Stimulated activated CD4-positive, alpha-beta T cell treated with anti-CD3 and anti-CD28 coated beads, Interleukin-2, amount 100 ng/mL, for 4 hours (primary cell): ENCODE results near the gene HOOK2.
A peak's percentile ranks its signal among the peaks of the same experiment; 100 is the strongest.

Experiments
- DNase-seq: peaks from one replicate; pipeline ENCODE4 v3.0.0-alpha.2; 2020; ENCODE audit warnings: low read depth

The HOOK2 gene

DNA sequence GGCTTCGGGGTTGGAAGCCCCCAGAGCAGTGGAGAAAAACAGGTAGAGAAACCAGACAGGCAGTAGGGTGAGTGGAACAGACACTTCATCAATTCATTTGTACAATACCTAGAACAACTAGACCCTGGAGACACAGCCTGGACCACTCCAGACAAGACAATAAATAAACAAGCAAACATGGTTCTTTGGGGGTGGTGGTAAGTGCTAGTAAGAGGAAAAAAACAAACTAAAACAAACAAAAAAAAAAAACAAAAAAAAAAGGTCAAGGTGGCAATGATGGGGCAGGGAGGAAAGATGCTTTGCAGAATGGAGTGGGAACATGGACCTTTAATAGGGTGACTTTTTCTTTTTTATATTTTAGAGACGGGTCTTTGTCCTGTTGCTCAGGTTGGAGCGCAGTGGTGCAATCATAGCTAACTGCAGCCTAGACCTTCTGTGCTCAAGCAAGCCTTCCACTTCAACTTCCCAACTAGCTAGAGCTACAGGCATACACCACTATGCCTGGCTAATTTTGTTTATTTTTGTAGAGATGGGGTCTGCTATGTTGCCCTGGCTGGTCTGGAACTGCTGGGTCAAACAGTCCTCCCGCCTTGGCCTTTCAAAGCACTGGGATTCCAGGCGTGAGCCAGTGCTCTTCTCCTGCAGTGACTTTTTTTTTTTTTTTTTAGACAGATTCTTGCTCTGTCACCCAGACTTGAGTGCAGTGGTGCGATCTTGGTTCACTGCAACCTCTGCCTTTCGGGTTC lies 19.0 kb upstream of the HOOK2 start:
- no peak for DNase-seq

DNA sequence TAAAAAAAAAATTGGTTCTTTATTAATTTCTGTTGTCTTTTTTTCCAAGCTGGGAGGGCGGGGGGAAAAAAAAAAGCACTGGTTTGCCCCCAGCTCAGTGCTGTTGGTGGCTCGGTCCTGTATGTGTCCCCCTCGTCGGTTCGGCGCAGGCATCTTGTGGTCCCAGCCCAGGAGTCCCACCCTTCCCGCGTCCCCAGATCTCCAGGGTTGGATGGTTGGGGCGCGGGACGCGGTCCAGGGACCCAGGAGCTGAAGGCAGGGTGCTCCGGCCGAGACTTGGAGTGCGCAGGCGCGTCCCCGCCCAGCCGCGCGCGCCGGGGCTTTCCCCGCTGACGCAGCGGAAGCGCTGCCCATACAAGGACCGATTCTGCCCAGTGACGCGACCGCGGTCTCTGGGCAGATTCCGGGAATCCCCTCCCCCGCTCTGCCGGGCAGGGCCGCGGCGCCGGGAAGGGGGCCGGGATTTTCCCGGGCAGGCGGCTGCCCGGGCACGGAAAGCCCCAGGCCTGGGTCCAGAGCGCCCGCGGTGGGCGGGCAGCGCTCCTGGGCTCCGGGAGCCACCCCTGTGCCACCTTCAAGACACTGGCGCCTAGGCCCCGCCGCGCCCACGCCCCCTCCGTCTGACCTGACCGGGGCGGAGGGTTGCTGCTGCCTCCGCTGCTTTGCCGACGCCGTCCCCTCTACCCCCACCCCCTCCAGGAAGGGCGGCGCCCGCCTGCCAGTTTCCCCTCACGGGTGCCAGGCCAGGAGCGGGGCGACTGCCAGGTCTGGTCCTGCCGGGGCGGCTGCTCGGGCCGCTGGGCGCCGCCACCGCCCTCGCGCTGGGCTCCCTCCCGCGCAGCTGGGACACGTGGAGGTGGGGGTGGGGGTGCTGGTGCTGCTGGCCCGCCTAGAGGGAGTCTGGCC lies 18.2 kb upstream of the HOOK2 start:
- peak; percentile 93 for DNase-seq

DNA sequence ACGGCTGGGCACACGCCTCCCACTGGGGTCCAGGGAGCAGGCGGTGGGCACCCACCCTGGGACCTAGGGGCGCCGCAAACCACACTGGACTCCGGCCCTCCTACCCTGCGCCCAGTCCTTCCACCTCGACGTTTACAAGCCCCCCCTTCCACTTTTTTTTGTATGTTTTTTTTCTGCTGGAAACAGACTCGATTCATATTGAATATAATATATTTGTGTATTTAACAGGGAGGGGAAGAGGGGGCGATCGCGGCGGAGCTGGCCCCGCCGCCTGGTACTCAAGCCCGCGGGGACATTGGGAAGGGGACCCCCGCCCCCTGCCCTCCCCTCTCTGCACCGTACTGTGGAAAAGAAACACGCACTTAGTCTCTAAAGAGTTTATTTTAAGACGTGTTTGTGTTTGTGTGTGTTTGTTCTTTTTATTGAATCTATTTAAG lies 17.5 kb upstream of the HOOK2 start:
- DNase-seq: no peak

DNA sequence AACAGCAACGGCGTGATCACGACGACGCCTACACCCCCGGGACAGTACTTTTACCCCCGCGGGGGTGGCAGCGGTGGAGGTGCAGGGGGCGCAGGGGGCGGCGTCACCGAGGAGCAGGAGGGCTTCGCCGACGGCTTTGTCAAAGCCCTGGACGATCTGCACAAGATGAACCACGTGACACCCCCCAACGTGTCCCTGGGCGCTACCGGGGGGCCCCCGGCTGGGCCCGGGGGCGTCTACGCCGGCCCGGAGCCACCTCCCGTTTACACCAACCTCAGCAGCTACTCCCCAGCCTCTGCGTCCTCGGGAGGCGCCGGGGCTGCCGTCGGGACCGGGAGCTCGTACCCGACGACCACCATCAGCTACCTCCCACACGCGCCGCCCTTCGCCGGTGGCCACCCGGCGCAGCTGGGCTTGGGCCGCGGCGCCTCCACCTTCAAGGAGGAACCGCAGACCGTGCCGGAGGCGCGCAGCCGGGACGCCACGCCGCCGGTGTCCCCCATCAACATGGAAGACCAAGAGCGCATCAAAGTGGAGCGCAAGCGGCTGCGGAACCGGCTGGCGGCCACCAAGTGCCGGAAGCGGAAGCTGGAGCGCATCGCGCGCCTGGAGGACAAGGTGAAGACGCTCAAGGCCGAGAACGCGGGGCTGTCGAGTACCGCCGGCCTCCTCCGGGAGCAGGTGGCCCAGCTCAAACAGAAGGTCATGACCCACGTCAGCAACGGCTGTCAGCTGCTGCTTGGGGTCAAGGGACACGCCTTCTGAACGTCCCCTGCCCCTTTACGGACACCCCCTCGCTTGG lies 16.9 kb upstream of the HOOK2 start:
- peak; percentile 80 for DNase-seq

DNA sequence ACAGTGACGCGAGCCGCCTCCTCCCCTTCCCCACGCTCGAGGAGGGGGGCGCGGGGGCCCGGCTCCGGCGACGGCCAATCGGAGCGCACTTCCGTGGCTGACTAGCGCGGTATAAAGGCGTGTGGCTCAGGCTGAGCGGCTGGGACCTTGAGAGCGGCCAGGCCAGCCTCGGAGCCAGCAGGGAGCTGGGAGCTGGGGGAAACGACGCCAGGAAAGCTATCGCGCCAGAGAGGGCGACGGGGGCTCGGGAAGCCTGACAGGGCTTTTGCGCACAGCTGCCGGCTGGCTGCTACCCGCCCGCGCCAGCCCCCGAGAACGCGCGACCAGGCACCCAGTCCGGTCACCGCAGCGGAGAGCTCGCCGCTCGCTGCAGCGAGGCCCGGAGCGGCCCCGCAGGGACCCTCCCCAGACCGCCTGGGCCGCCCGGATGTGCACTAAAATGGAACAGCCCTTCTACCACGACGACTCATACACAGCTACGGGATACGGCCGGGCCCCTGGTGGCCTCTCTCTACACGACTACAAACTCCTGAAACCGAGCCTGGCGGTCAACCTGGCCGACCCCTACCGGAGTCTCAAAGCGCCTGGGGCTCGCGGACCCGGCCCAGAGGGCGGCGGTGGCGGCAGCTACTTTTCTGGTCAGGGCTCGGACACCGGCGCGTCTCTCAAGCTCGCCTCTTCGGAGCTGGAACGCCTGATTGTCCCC lies 16.1 kb upstream of the HOOK2 start, which contains the start of gene JUNB:
JUNB (plus strand) TSS at position 142 of the 706 bp plus-strand sequence; CDS start at position 428, 286 bp downstream.
- DNase-seq: peak; percentile 97

DNA sequence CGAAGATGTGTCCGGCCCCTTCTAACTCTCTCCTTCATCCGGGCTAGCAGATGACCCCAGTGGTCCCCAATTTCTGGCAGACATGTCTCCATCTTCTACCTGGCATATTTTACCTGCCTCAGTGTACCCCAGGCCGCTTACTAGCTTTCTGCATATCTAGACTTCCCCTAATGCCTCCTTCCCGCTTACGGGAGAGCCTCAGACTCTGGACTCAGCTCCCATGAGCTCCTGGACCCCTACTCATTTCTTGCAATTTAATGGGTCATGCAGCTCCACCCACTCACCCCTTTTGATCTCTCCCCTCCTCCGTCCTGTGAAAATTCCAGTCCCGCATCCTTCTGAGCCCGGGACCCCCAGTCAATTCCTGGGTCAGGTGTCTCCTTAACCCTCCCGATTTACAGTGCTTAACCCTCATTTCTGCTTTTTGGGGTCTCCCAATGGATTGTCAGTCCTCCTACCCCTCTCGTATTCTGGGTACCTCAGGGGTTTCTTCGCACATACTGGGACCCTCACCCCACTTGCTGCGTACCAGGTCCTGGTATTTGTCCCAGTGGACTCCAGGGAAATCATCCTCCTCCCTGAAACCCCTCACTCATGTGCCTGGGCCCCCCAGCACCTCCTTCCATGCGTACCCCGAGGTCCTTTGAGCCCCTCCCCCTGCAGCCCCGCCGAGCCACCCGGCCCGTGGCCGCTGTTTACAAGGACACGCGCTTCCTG lies 15.4 kb upstream of the HOOK2 start:
- DNase-seq: no peak

DNA sequence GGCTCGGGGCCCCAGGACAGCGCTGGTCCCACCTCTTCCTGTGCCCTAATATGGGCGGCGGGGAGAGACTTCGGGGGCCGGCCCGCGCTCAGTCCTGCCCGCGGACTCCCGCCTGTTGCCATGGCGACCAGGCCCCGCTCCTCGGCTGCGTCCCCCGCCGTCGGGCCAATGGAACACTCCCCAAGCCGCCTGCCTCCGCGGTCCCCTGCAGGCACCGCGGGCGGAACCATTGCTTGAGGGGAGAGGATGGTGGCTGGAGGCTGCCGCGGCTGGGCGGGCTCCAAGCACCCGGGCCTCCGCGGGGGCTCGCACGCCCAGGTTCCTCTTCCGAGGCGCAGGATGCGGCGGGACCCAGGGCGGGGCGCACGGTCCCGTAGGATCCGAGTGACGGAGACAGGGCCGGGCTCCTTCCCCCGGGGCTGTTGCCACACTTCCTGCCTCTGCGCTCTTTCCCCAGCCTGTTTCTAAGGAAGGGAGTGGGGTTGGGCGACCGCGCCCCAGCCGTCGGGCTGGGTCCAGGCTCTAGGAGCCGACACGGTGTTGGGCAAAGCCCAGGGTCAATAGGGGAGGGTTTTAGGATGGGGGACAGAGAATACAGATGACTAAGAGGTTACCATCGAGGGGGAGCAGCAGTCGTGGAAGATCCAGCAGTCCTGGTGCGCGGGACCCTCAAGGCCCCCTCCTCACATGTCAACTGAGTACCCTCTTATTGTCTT lies 14.7 kb upstream of the HOOK2 start:
- DNase-seq: peak; percentile 75

DNA sequence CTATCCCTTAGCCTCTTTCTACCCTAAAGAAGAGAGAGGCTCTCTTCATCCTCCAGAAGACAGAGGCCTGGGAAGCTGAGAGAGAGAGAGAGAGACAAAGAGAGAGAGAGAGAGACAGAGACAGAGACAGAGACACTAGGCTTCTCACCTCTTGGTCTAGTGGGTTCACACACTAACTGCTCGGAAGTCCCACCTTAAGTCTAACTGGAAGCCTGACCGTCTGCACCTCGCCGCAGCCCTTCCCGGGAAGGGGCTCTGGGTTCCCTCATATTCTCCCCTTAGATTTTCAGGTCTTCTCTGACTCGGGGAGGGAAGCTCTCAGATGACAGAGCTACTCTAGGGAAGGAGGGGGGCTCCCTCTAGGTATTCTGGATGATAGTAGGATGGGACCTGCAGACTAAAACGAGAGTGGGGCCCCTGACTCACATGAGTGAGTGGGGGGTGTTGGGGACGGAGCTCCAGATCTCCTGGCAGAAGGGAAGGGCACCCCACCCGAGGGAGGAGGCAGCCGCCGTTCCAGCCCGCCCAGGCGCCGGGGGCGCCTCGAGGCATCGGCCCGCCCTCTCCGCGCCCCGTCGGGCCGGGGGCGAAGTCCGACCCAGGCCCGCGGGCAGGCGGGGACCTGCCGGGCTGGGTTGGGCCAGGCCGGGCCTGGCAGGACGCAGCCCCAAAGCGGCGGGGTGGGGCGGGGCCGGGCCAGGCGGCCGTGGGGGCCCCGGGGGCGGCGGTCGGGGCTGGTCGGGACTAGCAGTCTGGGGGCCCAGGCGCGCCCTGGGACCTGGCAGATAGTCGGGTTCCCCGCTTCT lies 13.9 kb upstream of the HOOK2 start:
- DNase-seq: no peak

DNA sequence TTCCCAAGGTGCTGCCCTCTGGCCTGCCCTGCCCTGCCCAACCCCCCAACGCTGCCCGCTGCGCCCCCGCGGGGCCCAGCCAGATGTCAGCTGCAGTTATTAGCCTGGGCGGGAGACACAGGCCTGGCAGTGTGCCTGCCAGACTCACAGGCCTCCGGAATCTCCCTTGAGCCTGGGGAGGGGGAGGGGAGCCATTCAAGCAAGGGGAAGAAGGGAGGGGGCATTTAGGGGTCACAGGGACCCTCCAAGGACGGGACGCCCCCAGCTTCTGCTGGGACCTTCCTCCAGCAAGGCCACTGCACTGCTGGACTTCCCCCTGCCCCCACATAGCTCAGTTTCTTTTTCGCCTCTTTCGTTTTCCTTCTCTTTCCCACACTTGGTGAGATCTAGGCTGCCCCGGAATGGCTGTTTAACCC lies 13.3 kb upstream of the HOOK2 start:
- no peak for DNase-seq

DNA sequence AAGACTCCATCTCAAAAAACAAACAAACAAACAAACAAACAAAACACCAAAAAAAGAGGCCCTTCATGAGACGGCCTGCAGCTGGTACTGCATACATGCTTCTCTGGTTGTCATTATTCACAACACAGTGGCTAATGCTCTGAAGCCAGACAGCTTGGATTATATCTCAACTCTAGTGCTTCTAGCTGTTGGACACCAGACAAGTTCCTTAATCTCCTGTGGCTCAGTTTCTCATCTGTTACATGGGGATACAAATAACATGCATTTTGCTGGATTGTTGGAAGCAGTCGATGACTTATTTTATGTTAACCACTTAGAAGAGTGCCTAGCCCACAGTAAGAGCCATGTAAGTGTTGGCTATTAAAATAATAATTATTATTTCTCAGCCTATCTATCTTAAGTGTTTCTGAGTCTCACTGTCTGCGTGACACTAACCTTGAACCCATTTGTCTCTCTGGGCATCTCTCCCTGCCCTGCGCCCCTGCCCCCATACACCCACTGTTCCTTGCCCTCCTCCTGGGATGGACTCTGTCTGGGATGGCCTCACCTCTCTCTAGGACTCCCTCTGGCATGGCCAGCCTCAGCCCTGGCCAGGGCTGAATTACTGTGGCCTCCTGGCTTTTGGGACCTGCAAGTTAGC lies 12.8 kb upstream of the HOOK2 start:
- no peak for DNase-seq

DNA sequence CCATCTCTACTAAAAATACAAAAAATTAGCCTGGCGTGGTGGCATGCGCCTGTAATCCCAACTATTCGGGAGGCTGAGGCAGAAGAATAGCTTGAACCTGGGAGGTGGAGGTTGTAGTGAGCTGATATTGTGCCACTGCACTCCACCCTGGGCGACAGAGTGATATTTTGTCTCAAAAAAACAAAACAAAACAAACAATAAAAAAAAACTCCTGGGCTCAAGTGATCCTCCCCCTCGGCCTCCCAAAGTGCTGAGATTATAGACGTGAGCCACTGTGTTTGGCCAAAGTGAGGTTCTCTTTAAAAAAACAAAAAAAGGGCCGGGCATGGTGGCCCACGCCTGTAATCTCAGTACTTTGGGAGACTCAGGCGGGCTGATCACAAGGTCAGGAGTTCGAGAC lies 12.1 kb upstream of the HOOK2 start:
- no peak for DNase-seq

DNA sequence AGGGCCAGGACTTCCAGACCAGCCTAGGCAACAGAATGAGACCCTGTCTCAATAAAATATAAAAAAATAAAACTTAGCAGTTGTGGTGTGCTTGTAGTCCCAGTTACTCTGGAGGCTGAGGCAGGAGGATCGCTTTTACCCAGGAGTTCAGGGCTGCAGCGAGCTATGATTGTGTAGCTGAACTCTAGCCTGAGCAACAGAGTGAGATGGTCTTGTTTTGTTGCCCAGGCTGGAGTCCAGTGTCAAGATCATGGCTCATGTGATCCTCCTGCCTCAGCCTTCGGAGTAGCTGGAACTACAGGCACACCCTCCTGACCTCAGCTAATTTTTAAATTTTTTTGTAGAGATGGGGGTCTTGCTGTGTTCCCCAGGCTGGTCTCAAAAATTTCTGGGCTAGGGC lies 11.6 kb upstream of the HOOK2 start:
- no peak for DNase-seq

DNA sequence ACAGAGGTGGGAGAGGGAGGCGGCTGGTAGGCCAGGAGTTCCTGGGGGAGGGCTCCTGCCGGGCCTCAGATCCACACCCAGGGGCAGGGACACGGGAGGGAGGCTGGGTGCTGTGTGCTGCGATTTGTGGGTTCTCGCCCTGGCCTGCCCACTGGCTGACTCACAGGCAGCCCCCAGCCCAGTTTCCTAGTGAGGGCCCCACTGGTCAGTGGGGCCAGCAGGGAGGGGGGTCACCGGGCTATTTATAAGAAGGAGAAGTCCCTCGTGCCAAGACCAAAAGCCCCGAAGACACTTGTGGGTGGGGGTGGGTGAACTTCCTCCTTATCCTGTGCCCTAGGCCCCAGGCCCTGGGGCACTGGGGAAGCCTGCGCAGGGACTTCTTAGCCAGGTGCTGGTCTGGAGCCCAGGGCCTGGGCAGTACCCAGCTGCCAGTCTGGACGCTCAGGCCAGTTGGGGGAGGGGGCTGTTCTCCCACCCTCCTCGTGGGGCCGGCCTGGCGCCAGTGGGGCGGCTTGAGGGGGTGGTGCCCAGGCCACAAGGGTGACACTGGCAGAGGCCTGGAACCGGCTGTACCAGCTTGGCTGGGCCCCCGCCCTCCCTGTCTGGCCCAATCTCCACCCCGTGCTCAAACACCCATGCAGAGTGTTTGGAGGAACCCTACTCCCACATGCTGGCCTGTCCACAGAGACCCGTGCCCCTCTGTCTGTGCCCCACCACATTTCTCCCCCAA lies 11.0 kb upstream of the HOOK2 start:
- no peak for DNase-seq

DNA sequence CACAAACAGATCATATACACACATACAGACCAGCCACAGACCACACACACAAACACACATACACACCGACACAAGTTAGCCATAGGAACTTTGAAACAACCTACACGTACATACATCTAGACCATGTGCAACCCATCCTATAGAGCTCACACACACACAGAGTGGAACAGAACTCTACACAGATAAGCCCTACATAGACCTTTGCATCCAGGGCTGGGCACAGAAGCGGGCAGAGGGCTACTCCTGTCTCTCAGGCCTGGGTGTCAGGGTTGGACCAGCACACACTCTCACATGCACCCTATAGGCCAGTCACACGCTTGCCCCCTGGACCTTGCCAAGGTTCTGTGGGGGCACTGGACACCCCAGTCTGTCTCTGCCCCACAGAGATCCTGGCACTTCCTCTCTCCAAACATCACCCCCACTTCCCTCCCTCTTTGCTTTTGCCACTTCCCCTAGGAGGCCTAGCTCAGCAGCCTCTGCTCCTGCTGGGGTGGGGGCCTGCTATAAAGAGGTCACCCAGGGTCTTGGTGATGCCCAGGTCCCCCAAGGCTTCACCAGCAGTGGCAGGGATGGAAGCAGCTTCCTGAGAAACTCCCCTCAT lies 10.2 kb upstream of the HOOK2 start:
- no peak for DNase-seq

DNA sequence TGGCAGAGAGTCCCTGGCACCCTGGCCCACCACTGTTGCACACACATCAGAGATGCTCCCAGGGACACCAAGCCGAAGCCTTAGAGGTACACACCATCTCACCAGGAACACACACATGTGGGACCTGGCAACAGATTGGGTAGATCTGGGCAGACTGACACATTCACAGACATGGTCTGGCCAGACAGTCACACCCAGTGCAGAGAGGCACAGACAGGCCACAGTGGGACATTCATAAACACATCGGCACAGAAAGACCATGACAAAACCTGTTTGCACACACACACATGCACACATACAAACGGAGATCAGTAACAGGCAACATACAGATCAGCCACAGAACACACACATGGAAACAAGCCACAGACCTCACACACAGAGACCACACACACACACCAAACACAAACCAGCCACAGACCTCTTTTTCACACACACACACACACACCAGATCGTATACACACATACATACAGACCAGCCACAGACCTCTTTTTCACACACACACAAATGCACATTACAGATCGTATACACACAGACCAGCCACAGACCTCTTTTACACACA lies 9.6 kb upstream of the HOOK2 start:
- no peak for DNase-seq

DNA sequence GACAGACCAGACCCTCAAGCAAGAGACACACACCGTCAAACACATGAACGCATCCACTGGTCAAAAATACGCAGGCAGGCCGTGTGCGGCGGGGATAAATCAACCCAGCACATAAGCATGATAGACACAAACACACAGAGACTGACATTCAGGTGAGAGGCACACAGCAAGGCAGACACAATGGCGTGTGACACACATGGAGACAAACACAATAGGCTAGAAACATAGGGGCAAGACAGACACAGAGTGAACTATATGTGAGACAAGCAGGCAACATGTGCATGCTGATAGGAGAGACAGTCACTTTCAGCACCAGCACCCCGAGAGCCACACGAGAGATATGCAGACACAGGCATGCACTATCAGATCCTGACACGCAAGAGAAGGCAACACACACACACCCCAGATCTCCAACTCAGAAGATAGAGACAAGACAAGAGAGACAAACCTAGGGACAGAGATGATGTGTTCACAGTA lies 9.1 kb upstream of the HOOK2 start:
- DNase-seq: no peak

DNA sequence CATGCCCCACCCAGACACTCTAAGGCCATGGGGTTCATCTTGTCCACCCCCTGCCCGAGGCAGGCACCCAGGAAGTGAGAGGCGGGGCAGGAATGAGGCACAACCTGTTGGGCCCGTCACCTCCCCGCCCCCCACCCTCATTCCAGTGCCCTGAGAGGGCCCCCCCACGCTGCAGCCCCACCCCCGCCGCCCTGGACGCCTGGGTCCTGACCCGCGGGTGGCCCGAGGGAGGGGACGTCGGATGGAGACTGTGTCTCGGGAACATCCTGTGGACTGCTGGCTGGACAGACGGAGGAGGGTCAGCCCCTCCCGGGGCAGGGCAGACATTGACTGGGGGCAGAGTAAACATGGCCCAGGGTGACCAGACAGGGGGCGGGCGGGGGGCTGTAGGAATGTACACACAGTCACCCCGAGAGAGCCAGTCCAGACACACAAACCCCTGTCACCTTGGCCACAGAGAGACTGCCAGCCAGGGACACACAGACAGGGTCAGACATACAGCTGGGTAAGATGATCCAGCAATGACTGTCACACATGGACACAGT lies 8.6 kb upstream of the HOOK2 start:
- no peak for DNase-seq
